A549 (cell line): Measurements from ENCODE around the gene LRRC7. TPM values are rescaled to one million over a fixed set of nuclear protein-coding genes. Genes with fewer than 3 reads are reported as not detected.
A peak's percentile ranks its signal among the peaks of the same experiment; 100 is the strongest.

Experiments
- ATAC-seq, 2 experiments: fragments of 200-7000 bp in 1 of 2; fragments of >200 bp in 1 of 2; cut with Nextera tagmentation in 1 of 2; cut with Tn5 transposase in 1 of 2; 3 replicates each; pipeline versions ENCODE4 v1.8.0 to v1.9.1; 2018 to 2020; ENCODE audit warnings: mild to moderate bottlenecking in 1 of 2, moderate library complexity in 1 of 2
- CTCF ChIA-PET: fragments of 300-600 bp; sonication (Branson Sonifier 250); formaldehyde crosslinking; extraction: SDS; loops from one replicate; lab custom pipeline; 2021; ENCODE audit warnings: antibody characterized with exemption, inconsistent platforms; lab: Yijun Ruan, JAX
- POLR2A ChIA-PET: fragments of 350-600 bp; formaldehyde crosslinking; extraction: SDS; loops from one replicate; lab custom pipeline; 2021; ENCODE audit warnings: antibody characterized with exemption, inconsistent platforms; lab: Yijun Ruan, JAX
- DNase-seq, 2 experiments: peaks; one replicate each; pipeline versions ENCODE4 v3.0.0 to v3.0.0-alpha.2; 2011 to 2016; ENCODE audit warnings: low read depth in 1 of 2, low spot score in 1 of 2
- FAIRE-seq: peaks from 2 replicates; lab custom pipeline; 2011; peaks lifted over from hg19 to GRCh38; lab: Jason Lieb, UNC
- H3K27ac ChIP-seq, 2 experiments: fragments of >200 bp; sonication (Bioruptor Twin); formaldehyde crosslinking; 3 replicates each; pipeline ENCODE4 v1.5.1; 2016 to 2017
- H3K4me1 ChIP-seq: fragments of >200 bp; sonication (Bioruptor Twin); formaldehyde crosslinking; 3 replicates; pipeline ENCODE4 v1.6.1; 2016
- H3K4me2 ChIP-seq: fragments of >200 bp; sonication (Bioruptor Twin); formaldehyde crosslinking; 3 replicates; pipeline ENCODE4 v1.6.1; 2016
- H3K4me3 ChIP-seq: fragments of >200 bp; sonication (Bioruptor Twin); formaldehyde crosslinking; 3 replicates; pipeline ENCODE4 v1.5.1; 2016
- H3K9me3 ChIP-seq: fragments of >200 bp; sonication (Bioruptor Twin); formaldehyde crosslinking; 3 replicates; pipeline ENCODE4 v1.6.1; 2016
- CBX8 ChIP-seq: fragments of 200-600 bp; sonication (generic); IDR thresholded peaks from 2 replicates; pipeline ENCODE4 v1.6.1; 2016
- CHD4 ChIP-seq: fragments of 200-600 bp; sonication (generic); IDR thresholded peaks from 2 replicates; pipeline ENCODE4 v1.6.1; 2016; ENCODE audit warnings: antibody characterized with exemption, mild to moderate bottlenecking, borderline replicate concordance
- EP300 ChIP-seq, 2 experiments: fragments of >200 bp; sonication (Bioruptor Twin); formaldehyde crosslinking; IDR thresholded peaks; 2 replicates in 1 of 2; 3 replicates in 1 of 2; pipeline ENCODE4 v1.6.1; 2016 to 2017
- ESRRA ChIP-seq: fragments of 150-350 bp; IDR thresholded peaks from 2 replicates; pipeline ENCODE4 v1.6.1; 2014; ENCODE audit warnings: mild to moderate bottlenecking, low read length, borderline replicate concordance
- FOSB ChIP-seq: fragments of 250-450 bp; sonication (Bioruptor Pico); IDR thresholded peaks from 2 replicates; pipeline ENCODE4 v1.5.0; 2020; ENCODE audit warnings: mild to moderate bottlenecking, moderate library complexity
- HDAC2 ChIP-seq: fragments of 200-600 bp; sonication (generic); IDR thresholded peaks from 2 replicates; pipeline ENCODE4 v1.6.1; 2016
- HEYL ChIP-seq: fragments of 250-450 bp; sonication (Bioruptor Pico); IDR thresholded peaks from 2 replicates; pipeline ENCODE4 v1.8.0; 2021; ENCODE audit warnings: mild to moderate bottlenecking, moderate library complexity
- HOXA7 ChIP-seq: fragments of 250-450 bp; sonication (Bioruptor Pico); IDR thresholded peaks from 2 replicates; pipeline ENCODE4 v1.5.0; 2020; ENCODE audit warnings: mild to moderate bottlenecking, moderate library complexity
- HOXB5 ChIP-seq: fragments of 250-450 bp; sonication (Bioruptor Pico); IDR thresholded peaks from 2 replicates; pipeline ENCODE4 v1.5.0; 2020; ENCODE audit warnings: mild to moderate bottlenecking, moderate library complexity
- JUNB ChIP-seq: fragments of >200 bp; sonication (Bioruptor Twin); formaldehyde crosslinking; IDR thresholded peaks from 2 replicates; pipeline ENCODE4 v1.6.1; 2016
- MAFK ChIP-seq: fragments of 450-650 bp; IDR thresholded peaks from 2 replicates; pipeline ENCODE4 v1.6.1; 2014; ENCODE audit not compliant: partially characterized antibody
- NFE2L2 ChIP-seq: fragments of 150-350 bp; conservative IDR thresholded peaks from 2 replicates; pipeline ENCODE4 v1.6.1; 2014; ENCODE audit warnings: low read length
- NR3C1 ChIP-seq: fragments of >200 bp; sonication (Bioruptor Twin); formaldehyde crosslinking; IDR thresholded peaks from 3 replicates; pipeline ENCODE4 v1.6.1; 2017
- POLR2A ChIP-seq: IDR thresholded peaks from 2 replicates; pipeline ENCODE4 v1.6.1; 2012; ENCODE audit warnings: mild to moderate bottlenecking, low read length
- RAD21 ChIP-seq, 2 experiments: fragments of >200 bp in 1 of 2; sonication (Bioruptor Twin) in 1 of 2; formaldehyde crosslinking in 1 of 2; IDR thresholded peaks in 1 of 2; conservative IDR thresholded peaks in 1 of 2; 2 replicates in 1 of 2; 3 replicates in 1 of 2; pipeline ENCODE4 v1.6.1; 2012 to 2018; ENCODE audit warnings: inconsistent platforms in 1 of 2
- RFX5 ChIP-seq: fragments of 450-650 bp; IDR thresholded peaks from 2 replicates; pipeline ENCODE4 v1.7.1; 2014; ENCODE audit warnings: antibody characterized with exemption, mild to moderate bottlenecking, moderate library complexity
- RNF2 ChIP-seq: fragments of 200-600 bp; sonication (generic); IDR thresholded peaks from 2 replicates; pipeline ENCODE4 v1.6.1; 2016; ENCODE audit warnings: low read depth, mild to moderate bottlenecking, antibody characterized with exemption, moderate library complexity, borderline replicate concordance
- SMC3 ChIP-seq: fragments of >200 bp; sonication (Bioruptor Twin); formaldehyde crosslinking; IDR thresholded peaks from 3 replicates; pipeline ENCODE4 v1.6.1; 2018; ENCODE audit warnings: inconsistent platforms
- SREBF2 ChIP-seq: fragments of 450-650 bp; IDR thresholded peaks from 2 replicates; pipeline ENCODE4 v1.6.1; 2014; ENCODE audit warnings: mild to moderate bottlenecking, moderate library complexity
- TP53 ChIP-seq: fragments of 250-450 bp; sonication (Bioruptor Pico); IDR thresholded peaks from 2 replicates; pipeline ENCODE4 v1.5.0; 2021; ENCODE audit warnings: mild to moderate bottlenecking, moderate library complexity
- WGBS: methylation state at CpG from one replicate; pipeline ENCODE4 v1.1.6; 2017; ENCODE audit errors: missing lambda C conversion rate; 5-methylcytosine and 5-hydroxymethylcytosine counted together
- polyA plus RNA-seq, 4 experiments: library from polyadenylated mRNA; depleted of rRNA in 3 of 4; stranded (reverse); fragments of >200 nt; fragmentation: RNase III in 1 of 4; extraction: RNeasy Plus Mini Kit Qiagen cat#74134 plus additional on column Dnase treatment in 1 of 4; gene quantifications; 2 replicates in 3 of 4; 3 replicates in 1 of 4; pipeline ENCODE4 v1.2.3, GENCODE V29; 2011 to 2017
- TF ChIP-seq, protein P1 (sequence below): IDR thresholded peaks from 2 replicates; pipeline ENCODE4 v1.6.1; 2012; ENCODE audit warnings: low read depth, borderline replicate concordance
- TF ChIP-seq, protein P2 (sequence below): fragments of 150-350 bp; IDR thresholded peaks from 2 replicates; pipeline ENCODE4 v1.6.1; 2014; ENCODE audit warnings: low read depth, mild to moderate bottlenecking, low read length
- TF ChIP-seq, protein P3 (sequence below): fragments of >200 bp; sonication (Bioruptor Twin); formaldehyde crosslinking; IDR thresholded peaks from 3 replicates; pipeline ENCODE4 v1.6.1; 2016
- TF ChIP-seq, protein P4 (sequence below): fragments of 250-450 bp; sonication (Bioruptor Pico); IDR thresholded peaks from 2 replicates; pipeline ENCODE4 v1.5.0; 2020; ENCODE audit warnings: low read depth, mild to moderate bottlenecking, moderate library complexity
- TF ChIP-seq, protein P5 (sequence below): fragments of >200 bp; sonication (Bioruptor Twin); formaldehyde crosslinking; IDR thresholded peaks from 3 replicates; pipeline ENCODE4 v1.5.1; 2016

The LRRC7 gene
- polyA plus RNA-seq, 2 of the 4 experiments (the other 2 are of a cell fraction), result not detected

DNA sequence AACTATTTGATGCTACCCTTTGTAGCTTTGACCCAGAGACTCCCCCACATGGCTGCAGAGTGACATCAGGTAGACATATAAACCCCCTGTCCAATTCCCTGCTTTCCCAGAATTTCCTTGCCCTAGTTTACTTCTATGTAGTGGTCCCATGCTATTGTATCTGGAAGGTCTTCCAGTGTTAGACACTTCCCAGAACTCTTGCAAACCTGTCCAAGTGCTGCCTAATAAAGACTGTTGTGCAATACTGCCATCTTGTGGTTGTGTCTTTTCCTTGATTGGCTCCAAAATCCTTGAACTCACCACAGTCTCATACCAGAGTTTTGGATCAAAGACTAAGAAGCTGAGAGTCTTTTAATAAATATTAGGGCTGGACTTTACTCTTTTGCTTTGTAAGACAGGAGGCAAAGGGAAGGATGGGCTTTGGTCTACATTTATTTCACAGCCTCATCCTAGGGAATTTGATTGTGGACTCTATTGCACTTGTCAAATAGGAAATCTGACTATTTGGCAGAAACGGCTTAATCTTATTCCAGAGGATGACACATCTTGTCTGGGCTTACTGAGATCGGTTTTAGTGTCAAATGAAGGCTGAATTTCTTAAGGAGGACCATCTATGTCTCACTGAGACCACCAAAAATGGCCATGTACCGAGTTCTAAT is 169.9 kb downstream of the LRRC7 start:
- H3K27ac ChIP-seq, result no peak overlapping the region

DNA sequence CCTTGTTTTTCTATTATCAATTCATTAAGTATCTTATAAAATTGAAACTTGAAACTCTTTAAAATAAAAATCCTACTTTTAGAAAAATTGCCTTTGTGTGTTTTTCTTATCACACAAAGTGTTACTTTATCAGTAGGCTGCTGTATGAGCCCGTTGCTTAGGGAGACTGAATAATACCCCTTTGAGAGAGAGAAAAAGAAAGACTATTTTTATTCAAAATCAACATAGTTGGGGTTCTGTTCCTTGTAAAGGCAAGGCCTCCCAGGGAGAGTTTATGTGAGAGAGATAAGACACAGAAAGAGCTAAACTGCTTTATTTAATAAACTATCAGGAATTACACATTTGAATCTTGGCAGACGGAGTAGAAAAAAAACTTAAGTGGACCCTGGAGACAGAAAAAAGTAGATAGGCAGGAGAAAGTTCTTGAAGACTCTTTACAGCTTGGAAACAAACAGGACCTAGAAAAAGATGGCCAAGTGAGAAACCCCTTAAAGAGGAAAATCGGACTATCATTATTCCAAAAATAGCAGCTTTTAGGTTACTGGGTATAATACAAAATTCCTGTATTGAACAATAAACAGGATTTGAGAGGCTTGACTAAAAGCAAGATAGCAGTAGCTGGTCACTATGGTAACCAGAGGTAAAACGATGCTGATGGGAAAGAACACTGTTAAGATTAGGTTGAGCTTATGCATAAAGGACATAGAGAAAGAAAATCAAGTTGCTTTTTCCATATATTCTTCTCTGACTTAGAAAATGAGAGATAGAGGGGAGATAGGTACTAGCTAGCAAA is 170.9 kb downstream of the LRRC7 start:
- ATAC-seq, result no peak
- FAIRE-seq, result no peak
- POLR2A ChIA-PET, result no interaction called here
- no peak for DNase-seq
- Histone ChIP-seq H3K4me3 (no peak overlapping the region), H3K4me1 (no peaks in the 10 kb centered on the region)
- WGBS, result 0% methylated on average over 4 of the region's 4 CpGs
- TF ChIP-seq, protein P1, sequence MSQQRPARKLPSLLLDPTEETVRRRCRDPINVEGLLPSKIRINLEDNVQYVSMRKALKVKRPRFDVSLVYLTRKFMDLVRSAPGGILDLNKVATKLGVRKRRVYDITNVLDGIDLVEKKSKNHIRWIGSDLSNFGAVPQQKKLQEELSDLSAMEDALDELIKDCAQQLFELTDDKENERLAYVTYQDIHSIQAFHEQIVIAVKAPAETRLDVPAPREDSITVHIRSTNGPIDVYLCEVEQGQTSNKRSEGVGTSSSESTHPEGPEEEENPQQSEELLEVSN, result no peak
- TF ChIP-seq ESRRA (no peak), EP300 (IDR thresholded peaks at IDR 0.05) (no peak), MAFK (no peak), NR3C1 (no peak), NFE2L2 (no peak), SREBF2 (no peak), JUNB (no peak), CHD4 (no peak), FOSB (no peak), TP53 (CRISPR knock-in tag) (no peak), SMC3 (no peak), HOXA7 (CRISPR knock-in tag) (no peak), HDAC2 (no peak), HEYL (no peak)
- TF ChIP-seq, protein P2, sequence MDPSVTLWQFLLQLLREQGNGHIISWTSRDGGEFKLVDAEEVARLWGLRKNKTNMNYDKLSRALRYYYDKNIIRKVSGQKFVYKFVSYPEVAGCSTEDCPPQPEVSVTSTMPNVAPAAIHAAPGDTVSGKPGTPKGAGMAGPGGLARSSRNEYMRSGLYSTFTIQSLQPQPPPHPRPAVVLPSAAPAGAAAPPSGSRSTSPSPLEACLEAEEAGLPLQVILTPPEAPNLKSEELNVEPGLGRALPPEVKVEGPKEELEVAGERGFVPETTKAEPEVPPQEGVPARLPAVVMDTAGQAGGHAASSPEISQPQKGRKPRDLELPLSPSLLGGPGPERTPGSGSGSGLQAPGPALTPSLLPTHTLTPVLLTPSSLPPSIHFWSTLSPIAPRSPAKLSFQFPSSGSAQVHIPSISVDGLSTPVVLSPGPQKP, result no peak
- TF ChIP-seq, protein P3, sequence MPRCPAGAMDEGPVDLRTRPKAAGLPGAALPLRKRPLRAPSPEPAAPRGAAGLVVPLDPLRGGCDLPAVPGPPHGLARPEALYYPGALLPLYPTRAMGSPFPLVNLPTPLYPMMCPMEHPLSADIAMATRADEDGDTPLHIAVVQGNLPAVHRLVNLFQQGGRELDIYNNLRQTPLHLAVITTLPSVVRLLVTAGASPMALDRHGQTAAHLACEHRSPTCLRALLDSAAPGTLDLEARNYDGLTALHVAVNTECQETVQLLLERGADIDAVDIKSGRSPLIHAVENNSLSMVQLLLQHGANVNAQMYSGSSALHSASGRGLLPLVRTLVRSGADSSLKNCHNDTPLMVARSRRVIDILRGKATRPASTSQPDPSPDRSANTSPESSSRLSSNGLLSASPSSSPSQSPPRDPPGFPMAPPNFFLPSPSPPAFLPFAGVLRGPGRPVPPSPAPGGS, result no peak
- TF ChIP-seq, protein P4, sequence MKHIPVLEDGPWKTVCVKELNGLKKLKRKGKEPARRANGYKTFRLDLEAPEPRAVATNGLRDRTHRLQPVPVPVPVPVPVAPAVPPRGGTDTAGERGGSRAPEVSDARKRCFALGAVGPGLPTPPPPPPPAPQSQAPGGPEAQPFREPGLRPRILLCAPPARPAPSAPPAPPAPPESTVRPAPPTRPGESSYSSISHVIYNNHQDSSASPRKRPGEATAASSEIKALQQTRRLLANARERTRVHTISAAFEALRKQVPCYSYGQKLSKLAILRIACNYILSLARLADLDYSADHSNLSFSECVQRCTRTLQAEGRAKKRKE (CRISPR knock-in tag), result no peak
- TF ChIP-seq, all 56 proteins: peak for 0
- CTCF ChIA-PET, result interaction anchor here (0.6 to 3.0 kb wide), 8 partner anchors 11 to 1816 kb away, joined by 3 to 14 read pairs (median 3); no protein-coding TSS in a partner anchor
- Histone ChIP-seq H3K27ac (no peak overlapping the region), H3K9me3 (no peaks in the 10 kb centered on the region), H3K4me2 (no peak overlapping the region)

More for the DNA sequence above, 169.9 kb downstream of the LRRC7 start:
- H3K4me3 ChIP-seq, result no peak overlapping the region
- FAIRE-seq, result no peak
- H3K9me3 ChIP-seq, result no peaks in the 10 kb centered on the region
- H3K4me1 ChIP-seq, result no peaks in the 10 kb centered on the region
- 2% methylated on average over 3 of the region's 3 CpGs for WGBS
- ATAC-seq, result peak; percentile 73 to 87
- peak; percentile 2 to 64 for DNase-seq
- POLR2A ChIA-PET, result no interaction called here
- TF ChIP-seq ESRRA (no peak), CBX8 (no peak), RAD21 (conservative IDR thresholded peaks at IDR 0.05 in 1 of 2, IDR thresholded peaks at IDR 0.05 in 1 of 2) (peak; percentile 66 to 73), RNF2 (no peak), HOXB5 (CRISPR knock-in tag) (no peak), SMC3 (peak; percentile 56; the same call in 2 of the 3 replicates), EP300 (IDR thresholded peaks at IDR 0.05) (no peak), POLR2A (no peak), RFX5 (no peak)
- TF ChIP-seq, protein P5, sequence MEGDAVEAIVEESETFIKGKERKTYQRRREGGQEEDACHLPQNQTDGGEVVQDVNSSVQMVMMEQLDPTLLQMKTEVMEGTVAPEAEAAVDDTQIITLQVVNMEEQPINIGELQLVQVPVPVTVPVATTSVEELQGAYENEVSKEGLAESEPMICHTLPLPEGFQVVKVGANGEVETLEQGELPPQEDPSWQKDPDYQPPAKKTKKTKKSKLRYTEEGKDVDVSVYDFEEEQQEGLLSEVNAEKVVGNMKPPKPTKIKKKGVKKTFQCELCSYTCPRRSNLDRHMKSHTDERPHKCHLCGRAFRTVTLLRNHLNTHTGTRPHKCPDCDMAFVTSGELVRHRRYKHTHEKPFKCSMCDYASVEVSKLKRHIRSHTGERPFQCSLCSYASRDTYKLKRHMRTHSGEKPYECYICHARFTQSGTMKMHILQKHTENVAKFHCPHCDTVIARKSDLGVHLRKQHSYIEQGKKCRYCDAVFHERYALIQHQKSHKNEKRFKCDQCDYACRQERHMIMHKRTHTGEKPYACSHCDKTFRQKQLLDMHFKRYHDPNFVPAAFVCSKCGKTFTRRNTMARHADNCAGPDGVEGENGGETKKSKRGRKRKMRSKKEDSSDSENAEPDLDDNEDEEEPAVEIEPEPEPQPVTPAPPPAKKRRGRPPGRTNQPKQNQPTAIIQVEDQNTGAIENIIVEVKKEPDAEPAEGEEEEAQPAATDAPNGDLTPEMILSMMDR, result peak; percentile 66
- no peak overlapping the region for H3K4me2 ChIP-seq
- CTCF ChIA-PET, result interaction anchor here (0.6 to 3.0 kb wide), 16 partner anchors 9 to 1623 kb away, joined by 3 to 14 read pairs (median 4); no protein-coding TSS in a partner anchor
